Left lung (tissue), 10 donors: Measurements from ENCODE around the gene ABCC1. TPM values are rescaled to one million over a fixed set of nuclear protein-coding genes. Genes with fewer than 3 reads are reported as not detected.
A peak's percentile ranks its signal among the peaks of the same experiment; 100 is the strongest.

Experiments
- ATAC-seq: fragments of 200-7000 bp; cut with Tn5 transposase; one replicate; pipeline ENCODE4 v1.9.1; 2020; ENCODE audit warnings: moderate library complexity
- DNase-seq, 4 donors: peaks; one replicate each; pipeline ENCODE4 v3.0.0-alpha.2; 2013 to 2020
- H3K27ac ChIP-seq, 2 donors: fragments of 200-600 bp; sonication (generic) in 1 of 2; one replicate each; pipeline versions ENCODE4 v1.5.0 to v1.8.0; 2020 to 2021
- H3K27me3 ChIP-seq, 2 donors: fragments of 200-600 bp; sonication (generic) in 1 of 2; one replicate each; pipeline versions ENCODE4 v1.5.0 to v1.8.0; 2020 to 2021
- H3K36me3 ChIP-seq, 2 donors: fragments of 200-600 bp; sonication (generic) in 1 of 2; one replicate each; pipeline versions ENCODE4 v1.5.0 to v1.8.0; 2020 to 2021
- H3K4me1 ChIP-seq, 2 donors: fragments of 200-600 bp; one replicate each; pipeline ENCODE4 v1.8.0; 2021
- H3K4me3 ChIP-seq, 2 donors: fragments of 200-600 bp; sonication (generic) in 1 of 2; one replicate each; pipeline versions ENCODE4 v1.5.0 to v1.8.0; 2020 to 2021; ENCODE audit warnings: mild to moderate bottlenecking in 1 of 2
- H3K9me3 ChIP-seq, 2 donors: fragments of 200-600 bp; sonication (generic) in 1 of 2; one replicate each; pipeline versions ENCODE4 v1.5.0 to v1.8.0; 2020 to 2021
- intact Hi-C, 2 donors: fragments of 100-400 bp; cut with DNase I; formaldehyde crosslinking; loops; one replicate each; pipeline versions ENCODE4 v1.11.2 to v1.14.2; 2022
- polyA plus RNA-seq, 6 donors: library from polyadenylated mRNA; unstranded; fragments of 120-200 nt; gene quantifications; one replicate each; pipeline ENCODE4 v1.2.1, GENCODE V29; 2013; ENCODE audit not compliant: insufficient read length in 6 of 6
- total RNA-seq, 2 donors: library from RNA; stranded (reverse); fragmentation: NEBNext Ultra II Directional; extraction: Animal tissue kit (Norgen Biotek cat#: 25700); gene quantifications; one replicate each; pipeline ENCODE4 v1.2.1, GENCODE V29; 2021
- TF ChIP-seq, protein P1 (sequence below), 2 donors: fragments of 200-600 bp; sonication (generic) in 1 of 2; IDR thresholded peaks; one replicate each; pipeline versions ENCODE4 v1.5.0 to v1.8.0; 2021; ENCODE audit warnings: antibody characterized with exemption in 2 of 2
- donor health status: DM: no; HTN: yes; CAD: no.
- donor health status: DM: no; HTN: no; CAD: no.

The ABCC1 gene
- total and polyA plus RNA-seq, 8 donors: 29.3 to 44.6 (median 31.7) TPM

DNA sequence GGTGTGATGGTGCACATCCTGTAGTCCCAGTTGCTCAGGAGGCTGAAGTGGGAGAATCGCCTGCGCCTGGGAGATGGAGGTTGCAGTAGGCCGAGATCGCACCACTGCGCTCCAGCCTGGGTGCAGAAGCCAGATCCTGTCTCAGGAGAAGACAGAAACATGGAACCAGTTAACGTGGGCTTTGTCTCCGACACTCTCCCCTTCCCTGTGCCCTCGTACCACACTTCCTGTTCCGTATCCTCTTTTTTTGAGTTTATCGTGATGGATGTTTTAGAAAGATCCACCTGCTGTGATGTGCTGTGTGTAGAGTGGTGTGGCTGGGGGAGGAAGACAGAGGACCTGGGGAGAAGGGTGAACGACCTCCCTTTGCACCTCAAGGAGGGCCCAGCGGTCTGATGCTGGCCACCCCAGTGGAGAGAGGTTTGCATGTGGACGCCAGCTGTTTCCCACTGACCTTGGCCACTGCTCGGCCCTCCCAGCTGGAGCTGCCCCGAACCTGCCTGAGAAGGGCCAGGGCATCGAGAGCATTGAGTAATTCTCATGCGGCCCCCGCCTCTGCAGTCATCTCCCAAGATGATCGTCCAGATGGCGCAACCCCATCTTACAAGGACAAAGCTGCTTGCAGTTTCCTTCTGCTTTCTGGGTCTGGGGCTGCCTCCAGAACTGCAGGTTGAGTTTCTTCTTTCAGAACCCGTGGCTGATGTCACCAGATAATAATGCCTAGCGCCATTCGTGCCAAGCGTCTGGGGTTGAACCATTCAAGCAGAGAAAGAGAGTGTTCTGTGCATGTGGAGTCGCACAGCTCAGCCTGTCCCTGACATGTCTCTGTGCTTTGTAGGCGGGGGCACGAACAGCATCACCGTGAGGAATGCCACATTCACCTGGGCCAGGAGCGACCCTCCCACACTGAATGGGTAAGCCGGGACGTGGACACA, 126.3 kb downstream of the ABCC1 start:
- DNase-seq (peak in 2 of 4 donors; percentile 84 to 89), ATAC-seq (peak; percentile 24)
- Histone ChIP-seq H3K36me3 (peaks cover 0 to 80% of the 10 kb centered on the region in 2 donors), H3K4me1 (peaks cover 10 to 39% of the 10 kb centered on the region in 2 donors), H3K27ac (peak overlapping the region in 1 of 2 donors; percentile 87), H3K27me3 (no peaks in the 10 kb centered on the region), H3K4me3 (no peak overlapping the region), H3K9me3 (no peaks in the 10 kb centered on the region)
- TF ChIP-seq, protein P1, sequence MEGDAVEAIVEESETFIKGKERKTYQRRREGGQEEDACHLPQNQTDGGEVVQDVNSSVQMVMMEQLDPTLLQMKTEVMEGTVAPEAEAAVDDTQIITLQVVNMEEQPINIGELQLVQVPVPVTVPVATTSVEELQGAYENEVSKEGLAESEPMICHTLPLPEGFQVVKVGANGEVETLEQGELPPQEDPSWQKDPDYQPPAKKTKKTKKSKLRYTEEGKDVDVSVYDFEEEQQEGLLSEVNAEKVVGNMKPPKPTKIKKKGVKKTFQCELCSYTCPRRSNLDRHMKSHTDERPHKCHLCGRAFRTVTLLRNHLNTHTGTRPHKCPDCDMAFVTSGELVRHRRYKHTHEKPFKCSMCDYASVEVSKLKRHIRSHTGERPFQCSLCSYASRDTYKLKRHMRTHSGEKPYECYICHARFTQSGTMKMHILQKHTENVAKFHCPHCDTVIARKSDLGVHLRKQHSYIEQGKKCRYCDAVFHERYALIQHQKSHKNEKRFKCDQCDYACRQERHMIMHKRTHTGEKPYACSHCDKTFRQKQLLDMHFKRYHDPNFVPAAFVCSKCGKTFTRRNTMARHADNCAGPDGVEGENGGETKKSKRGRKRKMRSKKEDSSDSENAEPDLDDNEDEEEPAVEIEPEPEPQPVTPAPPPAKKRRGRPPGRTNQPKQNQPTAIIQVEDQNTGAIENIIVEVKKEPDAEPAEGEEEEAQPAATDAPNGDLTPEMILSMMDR (IDR thresholded peaks at IDR 0.05): no peak
- intact Hi-C loops: no loop called here

DNA sequence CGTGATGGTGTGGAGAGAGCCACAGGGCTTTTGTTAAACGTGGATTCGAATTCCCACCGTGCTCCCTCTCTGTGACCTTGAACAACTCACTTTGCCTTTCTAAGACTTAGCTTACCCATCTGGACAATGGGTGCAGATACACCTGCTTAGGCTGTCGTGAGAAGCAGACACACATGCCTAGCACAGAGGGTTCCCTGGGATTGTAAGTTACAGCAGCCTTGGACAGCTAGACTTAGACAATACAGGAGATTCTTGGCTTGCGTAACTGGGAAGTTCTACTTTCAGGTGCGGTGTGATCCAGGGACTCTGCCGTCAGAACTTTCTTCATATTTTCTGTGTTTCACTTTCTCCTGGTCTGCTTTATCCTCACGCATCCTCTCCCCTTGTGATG, 127.0 kb downstream of the ABCC1 start:
- no peak for DNase-seq
- Histone ChIP-seq H3K36me3 (peaks cover 0 to 81% of the 10 kb centered on the region in 2 donors), H3K4me3 (no peak overlapping the region), H3K4me1 (peaks cover 10 to 39% of the 10 kb centered on the region in 2 donors), H3K9me3 (no peaks in the 10 kb centered on the region), H3K27me3 (no peaks in the 10 kb centered on the region), H3K27ac (peak overlapping the region in 1 of 2 donors; percentile 87)
- TF ChIP-seq, protein P1 (IDR thresholded peaks at IDR 0.05): no peak
- intact Hi-C loops: no loop called here
- no peak for ATAC-seq

DNA sequence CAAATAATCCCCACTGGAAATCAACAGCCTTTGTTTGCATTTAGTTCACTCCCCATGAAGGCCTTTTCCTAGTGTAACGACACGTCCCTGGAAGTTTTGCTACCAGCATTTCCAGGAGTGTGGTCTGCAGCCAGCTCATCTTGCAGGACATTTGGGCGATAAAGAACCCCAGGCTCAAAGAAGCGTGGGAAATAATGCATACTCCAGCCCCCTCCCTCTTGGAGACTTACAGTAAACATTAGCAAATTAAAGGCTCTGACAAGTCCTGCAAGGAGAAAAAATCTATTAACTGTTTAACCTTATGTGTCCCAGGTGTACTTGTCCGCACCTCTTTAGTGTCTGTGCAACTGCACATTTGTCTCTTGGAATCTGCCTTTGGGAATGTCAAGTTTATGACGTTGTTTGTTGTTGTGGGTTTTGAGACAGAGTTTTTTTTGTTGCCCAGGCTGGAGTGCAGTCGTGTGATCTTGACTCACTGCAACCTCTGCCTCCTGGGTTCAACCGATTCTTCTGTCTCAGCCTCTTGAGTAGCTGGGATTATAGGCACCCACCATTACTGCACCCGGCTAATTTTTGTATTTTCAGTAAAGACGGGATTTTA, 131.1 kb downstream of the ABCC1 start:
- TF ChIP-seq, protein P1 (IDR thresholded peaks at IDR 0.05): no peak
- intact Hi-C loops: no loop called here
- Histone ChIP-seq H3K27ac (no peak overlapping the region), H3K9me3 (peaks cover 0 to 10% of the 10 kb centered on the region in 2 donors), H3K36me3 (peaks cover 0 to 92% of the 10 kb centered on the region in 2 donors), H3K4me3 (no peak overlapping the region), H3K4me1 (peaks cover 0 to 18% of the 10 kb centered on the region in 2 donors), H3K27me3 (no peaks in the 10 kb centered on the region)
- DNase-seq (no peak), ATAC-seq (peak; percentile 74)

DNA sequence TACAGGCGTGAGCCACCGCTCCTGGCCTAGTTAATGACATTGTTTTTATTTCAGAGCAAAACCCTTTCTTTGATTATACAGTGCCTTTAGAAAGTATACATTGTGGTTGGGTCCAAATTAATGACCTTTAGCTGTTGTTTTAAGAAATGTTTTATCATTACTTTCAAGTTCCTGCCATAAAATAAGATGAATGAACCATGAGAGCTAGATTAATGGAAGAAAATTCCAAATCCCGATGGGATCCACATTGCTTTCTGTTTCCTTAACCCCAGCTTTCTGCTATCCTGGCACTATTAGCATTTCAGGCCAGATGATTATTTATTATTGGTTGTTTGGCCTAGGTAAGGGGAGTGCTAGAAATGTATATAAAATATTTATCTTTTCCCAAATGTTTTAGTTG, 131.7 kb downstream of the ABCC1 start:
- TF ChIP-seq, protein P1 (IDR thresholded peaks at IDR 0.05): no peak
- Histone ChIP-seq H3K4me1 (peaks cover 0 to 13% of the 10 kb centered on the region in 2 donors), H3K4me3 (no peak overlapping the region), H3K27ac (no peak overlapping the region), H3K27me3 (no peaks in the 10 kb centered on the region), H3K36me3 (peaks cover 0 to 92% of the 10 kb centered on the region in 2 donors), H3K9me3 (peaks cover 0 to 10% of the 10 kb centered on the region in 2 donors)
- intact Hi-C loops: no loop called here
- DNase-seq: no peak
- no peak for ATAC-seq

DNA sequence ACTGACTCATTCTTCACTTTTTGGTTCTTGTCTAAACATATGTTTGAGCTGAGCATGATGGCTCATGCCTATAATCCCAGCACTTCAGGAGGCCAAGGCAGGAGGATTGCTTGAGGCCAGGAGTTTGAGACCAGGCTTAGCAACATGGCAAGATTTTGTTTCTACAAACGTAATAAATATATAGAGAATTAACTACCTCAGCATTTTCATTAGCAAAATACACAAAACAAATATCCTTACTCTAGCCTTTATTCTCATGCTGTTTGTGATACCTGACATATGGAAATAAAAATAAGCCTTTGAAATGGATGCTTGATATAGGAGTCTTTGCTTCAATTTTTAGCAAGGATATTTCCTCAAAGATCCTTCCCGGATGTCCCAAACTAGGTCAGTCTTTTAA, 132.8 kb downstream of the ABCC1 start:
- Histone ChIP-seq H3K36me3 (peaks cover 0 to 92% of the 10 kb centered on the region in 2 donors), H3K9me3 (peaks cover 0 to 10% of the 10 kb centered on the region in 2 donors), H3K27me3 (no peaks in the 10 kb centered on the region), H3K27ac (no peak overlapping the region), H3K4me3 (no peak overlapping the region), H3K4me1 (peaks cover 0 to 6% of the 10 kb centered on the region in 2 donors)
- ATAC-seq (no peak), DNase-seq (no peak)
- TF ChIP-seq, protein P1 (IDR thresholded peaks at IDR 0.05): no peak
- intact Hi-C loops: no loop called here
